HG02759 (cell line): ENCODE results near the gene SPAG16.

Experiments
- ATAC-seq: cut with Tn5 transposase; IDR thresholded peaks from one replicate; pipeline ENCODE4 v1.9.1; 2021; ENCODE audit warnings: mild to moderate bottlenecking, moderate library complexity; ENCODE audit not compliant: unreplicated experiment

The SPAG16 gene

DNA sequence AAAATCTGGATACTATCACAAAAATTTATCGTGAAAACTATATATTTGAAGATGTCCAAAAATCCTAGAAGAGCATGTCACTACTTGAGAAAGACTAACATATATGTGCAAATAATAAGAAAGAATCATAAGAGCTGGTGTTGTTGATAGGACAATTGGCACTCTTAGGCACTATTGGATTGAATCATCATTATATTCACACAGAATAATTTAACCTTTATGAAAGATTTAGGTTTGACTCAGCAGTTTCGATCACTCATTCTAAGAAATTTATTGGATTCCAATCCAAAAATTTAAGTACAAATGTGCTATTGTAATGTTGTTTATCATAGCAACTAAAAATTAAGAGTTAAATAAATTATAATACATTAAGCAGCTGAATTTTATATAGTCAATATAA is 503.6 kb downstream of the SPAG16 start:
- peak; percentile 52 for ATAC-seq

DNA sequence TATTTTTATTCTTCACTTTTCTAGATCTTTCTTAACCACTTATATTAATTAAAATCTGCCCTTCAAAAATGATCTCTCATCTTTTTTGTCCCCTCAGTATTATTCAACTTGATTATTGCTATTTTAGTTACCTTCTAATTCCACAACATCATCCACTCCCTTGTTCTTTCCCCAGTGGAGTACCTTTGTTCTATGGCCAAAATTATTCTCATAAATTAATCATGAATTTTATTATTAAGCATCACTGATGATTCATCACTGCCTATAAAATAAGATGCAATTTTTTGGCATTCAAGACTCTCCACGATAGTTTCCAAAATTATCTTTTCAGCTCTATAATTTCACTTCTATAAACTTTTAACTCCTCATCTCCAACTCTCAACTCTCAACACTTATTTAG is 505.7 kb downstream of the SPAG16 start:
- no peak for ATAC-seq

GRCh38 chr2:213792045-213792444 is 507.8 kb downstream of the SPAG16 start:
- no peak for ATAC-seq

DNA sequence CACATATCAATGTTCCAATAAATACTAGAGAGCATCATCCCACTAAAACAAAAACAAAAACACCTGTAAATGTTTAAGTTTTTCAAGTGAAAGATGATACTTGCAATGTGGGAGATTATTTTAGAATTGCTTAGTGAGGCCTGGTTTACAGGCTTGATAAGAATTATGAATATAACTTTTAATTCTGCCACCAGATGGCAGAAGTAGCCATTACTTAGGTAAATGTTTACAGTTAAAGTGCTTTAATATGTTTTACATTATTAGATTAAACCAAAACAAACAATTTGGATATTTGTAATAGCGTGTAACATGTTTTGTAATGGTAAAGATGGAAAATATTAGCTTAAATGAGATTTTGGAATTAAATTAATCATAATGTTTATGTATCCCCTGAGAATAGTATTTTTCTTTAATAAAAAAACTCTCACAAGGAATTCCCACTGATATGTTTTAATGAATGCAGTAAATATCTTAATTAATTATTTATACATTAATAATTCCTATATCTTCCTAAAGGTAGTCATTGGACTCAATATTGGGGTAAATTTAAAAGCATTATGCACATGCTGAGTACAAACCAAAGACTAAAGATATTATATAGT is 522.0 kb downstream of the SPAG16 start:
- ATAC-seq, result no peak

GRCh38 chr2:213816583-213816982 is 532.3 kb downstream of the SPAG16 start:
- ATAC-seq, result no peak

- no peak for ATAC-seq
These were observed 534.2 kb downstream of the SPAG16 start for GRCh38 chr2:213818436-213818835.

- no peak for ATAC-seq
These were observed 550.1 kb downstream of the SPAG16 start for GRCh38 chr2:213834331-213834730.

DNA sequence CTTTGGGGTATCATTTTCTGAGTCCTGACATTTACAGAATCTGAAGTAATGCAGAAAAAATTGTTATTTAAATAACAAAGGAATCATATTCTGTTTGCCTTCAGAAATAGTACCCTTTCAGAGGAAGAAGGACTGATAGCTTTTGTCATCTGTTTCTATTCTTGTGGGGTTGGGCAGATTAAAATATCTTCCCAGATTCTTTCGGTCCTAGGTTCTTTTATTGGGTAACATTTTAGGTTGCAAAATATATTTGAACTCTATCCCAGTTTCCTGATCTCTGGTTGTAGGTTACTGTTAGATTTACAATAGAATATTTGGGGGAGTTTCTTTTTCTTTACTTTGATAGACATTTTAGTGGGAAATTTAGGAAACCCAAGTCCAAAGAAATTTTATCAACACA is 550.5 kb downstream of the SPAG16 start:
- no peak for ATAC-seq

- no peak for ATAC-seq
These were observed 562.6 kb downstream of the SPAG16 start for GRCh38 chr2:213846856-213847255.

DNA sequence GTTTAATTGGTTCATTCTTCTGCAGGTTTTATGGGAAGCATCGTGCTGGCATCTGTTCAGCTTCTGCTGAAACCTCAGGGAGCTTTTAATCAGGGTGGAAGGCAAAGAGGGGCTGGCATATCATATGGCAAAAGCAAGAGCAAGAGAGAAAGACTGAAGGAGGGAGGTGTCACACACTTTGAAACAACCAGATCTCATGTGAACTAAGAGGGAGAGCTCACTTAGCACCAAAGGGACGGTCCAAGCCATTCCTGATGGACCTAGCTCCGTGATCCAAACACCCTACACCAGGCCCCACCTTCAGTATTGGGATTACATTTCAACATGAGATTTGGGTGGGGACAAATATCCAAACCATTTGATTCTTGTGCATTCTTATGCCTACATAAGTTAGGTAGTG is 563.1 kb downstream of the SPAG16 start:
- no peak for ATAC-seq

GRCh38 chr2:213848631-213849030 is 564.4 kb downstream of the SPAG16 start:
- no peak for ATAC-seq

GRCh38 chr2:213861638-213862037 is 577.4 kb downstream of the SPAG16 start:
- ATAC-seq, result no peak

DNA sequence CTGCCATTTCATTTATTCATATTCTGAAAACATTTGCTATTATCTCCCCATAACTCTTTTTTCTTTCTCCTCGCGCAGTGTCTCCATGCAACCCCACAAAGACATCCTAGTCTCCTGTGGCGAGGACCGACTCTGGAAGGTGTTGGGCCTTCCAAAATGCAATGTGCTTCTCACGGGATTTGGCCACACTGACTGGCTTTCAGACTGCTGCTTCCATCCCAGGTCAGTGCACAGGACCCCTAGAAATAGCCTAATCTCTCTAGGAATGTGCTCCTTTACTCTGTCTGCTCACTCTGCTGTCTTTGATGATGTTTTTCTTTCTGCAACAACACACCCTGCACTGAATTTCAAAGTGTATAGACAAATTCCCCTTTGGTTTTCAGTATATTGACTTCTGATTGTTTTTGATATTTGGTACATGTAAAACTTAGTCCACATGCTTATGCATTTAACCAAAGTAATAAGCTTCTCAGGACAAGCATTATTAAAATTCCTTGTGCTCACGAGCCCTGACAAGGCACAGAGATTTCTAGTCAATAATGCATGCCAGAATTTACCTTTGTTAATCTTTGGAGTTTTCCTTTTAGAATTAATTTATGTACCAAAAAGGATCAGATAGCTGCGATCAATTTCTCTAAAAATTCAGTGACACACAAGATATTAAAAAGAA is 578.3 kb downstream of the SPAG16 start:
- ATAC-seq, result no peak

DNA sequence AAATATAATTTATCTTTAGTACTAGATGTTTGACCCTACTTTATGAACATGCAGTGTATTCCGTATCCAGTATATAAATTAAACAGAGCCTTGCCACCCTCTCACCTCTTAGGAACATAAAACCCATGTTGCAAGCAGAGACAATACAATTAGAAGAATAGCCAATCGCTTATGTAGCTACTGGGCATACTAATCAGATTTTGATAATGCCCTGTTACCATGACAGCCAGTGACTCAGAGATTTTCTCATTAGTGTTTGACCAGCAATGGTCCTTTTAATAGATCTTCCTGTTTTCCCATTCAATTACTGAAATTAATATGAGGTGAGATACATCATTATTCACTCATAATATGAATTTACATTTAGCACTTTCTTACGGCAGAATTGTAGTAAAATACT is 579.3 kb downstream of the SPAG16 start:
- no peak for ATAC-seq

DNA sequence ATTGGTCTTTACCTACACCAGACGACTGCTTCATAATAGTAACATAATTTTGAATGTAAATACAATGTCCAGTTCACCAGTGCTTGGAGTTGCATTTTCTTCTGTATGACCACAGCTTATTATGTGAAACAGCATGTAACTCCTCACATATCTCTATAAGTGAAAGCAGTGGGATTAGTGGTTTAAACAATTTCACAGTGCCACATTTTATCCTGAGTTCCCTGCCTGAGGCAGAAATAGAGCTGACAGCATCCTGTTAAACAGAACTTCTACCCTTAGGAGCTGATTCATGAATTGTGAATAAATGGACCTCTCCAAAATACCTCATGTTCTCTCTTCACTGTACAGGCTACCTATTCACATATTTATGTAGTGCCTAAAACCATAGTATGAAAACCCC is 584.3 kb downstream of the SPAG16 start:
- ATAC-seq, result no peak

- ATAC-seq, result no peak
These were observed 601.2 kb downstream of the SPAG16 start for GRCh38 chr2:213885485-213885884.

- ATAC-seq, result no peak
These were observed 630.2 kb downstream of the SPAG16 start for GRCh38 chr2:213914510-213914909.

DNA sequence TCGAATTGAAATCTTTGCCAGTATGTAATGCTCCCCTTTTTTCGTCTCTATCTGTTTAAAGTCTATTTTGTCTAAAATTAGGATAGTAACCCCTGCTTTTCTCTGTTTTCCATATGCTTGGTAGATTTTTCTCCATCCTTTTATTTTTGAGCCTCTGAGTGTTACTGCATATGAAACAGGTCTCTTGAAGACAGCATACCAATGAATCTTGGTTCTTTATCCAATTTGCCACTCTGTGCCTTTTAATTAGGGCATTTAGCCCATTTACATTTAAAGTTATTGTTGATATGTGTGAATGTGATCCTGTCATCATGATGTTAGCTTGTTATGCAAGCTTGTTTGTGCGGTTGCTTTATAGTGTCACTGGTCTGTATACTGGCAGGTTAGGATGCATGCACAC is 635.8 kb downstream of the SPAG16 start:
- ATAC-seq, result no peak

- no peak for ATAC-seq
These were observed 639.3 kb downstream of the SPAG16 start for GRCh38 chr2:213923543-213923942.

- peak; percentile 97 for ATAC-seq
These were observed 650.3 kb downstream of the SPAG16 start for GRCh38 chr2:213934560-213934959.

- ATAC-seq, result no peak
These were observed 673.8 kb downstream of the SPAG16 start for GRCh38 chr2:213958086-213958485.

DNA sequence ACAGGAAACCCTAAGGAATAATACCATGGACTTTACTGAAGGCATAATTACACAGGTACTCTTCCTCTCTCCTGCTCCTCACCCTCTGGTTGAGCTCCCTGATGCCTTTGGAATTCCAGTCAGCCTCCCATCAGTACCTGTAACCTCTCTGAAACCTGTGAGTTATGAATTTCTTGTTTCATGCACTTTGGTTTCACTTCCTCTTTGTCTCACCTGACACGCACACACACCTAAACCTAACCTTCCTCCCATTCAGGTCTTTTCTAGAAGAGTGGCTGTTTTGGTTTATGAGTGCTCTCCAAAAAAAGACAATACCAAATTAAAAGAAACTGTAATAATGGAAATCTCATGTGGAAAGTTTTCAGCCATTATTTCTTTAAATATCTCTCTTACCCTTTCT is 675.3 kb downstream of the SPAG16 start:
- ATAC-seq, result no peak

DNA sequence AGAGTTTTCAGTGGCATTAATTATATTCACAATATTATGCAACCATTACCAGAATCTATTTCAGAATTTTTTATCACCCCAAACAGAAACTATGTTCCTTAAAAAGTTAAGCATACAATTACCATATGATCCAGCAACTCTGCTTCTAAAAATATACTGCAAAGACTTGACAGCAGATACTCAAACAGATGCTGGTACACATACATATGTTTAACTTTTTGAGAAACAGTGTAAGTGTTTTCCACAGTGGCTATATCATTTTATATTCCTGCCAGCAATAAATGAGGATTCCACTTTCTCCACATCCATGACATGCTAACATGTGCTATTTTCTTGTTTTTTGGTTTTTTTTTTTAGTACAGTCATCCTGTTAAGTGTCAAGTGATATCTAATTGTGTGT is 687.3 kb downstream of the SPAG16 start:
- ATAC-seq, result no peak
